AG04449 (cell line): ENCODE results near the gene COL19A1.

Experiments
- CTCF ChIA-PET: fragments of 350-600 bp; formaldehyde crosslinking; extraction: SDS; loops from one replicate; lab custom pipeline; 2021; ENCODE audit warnings: antibody characterized with exemption; lab: Yijun Ruan, JAX
- POLR2A ChIA-PET: fragments of 400-600, 350-600 bp; formaldehyde crosslinking; extraction: SDS; loops from one replicate; lab custom pipeline; 2020; ENCODE audit warnings: antibody characterized with exemption, inconsistent platforms; lab: Yijun Ruan, JAX
- DNase-seq: peaks from one replicate; pipeline ENCODE4 v3.0.0-alpha.2; 2010; ENCODE audit warnings: low read depth, low spot score
- H3K4me3 ChIP-seq: 2 replicates; pipeline ENCODE4 v1.5.1; 2011; ENCODE audit warnings: low read depth, mild to moderate bottlenecking, control low read depth, low read length
- CTCF ChIP-seq: IDR thresholded peaks from one replicate; pipeline ENCODE4 v1.5.1; 2011; ENCODE audit warnings: mild to moderate bottlenecking, moderate library complexity, low read length, control low read depth, inconsistent platforms; ENCODE audit not compliant: insufficient read depth; ENCODE audit errors: missing control alignments

Gene COL19A1

GRCh38 chr6:70113171-70113570 lies 246.8 kb downstream of the COL19A1 start:
- TF ChIP-seq CTCF = no peak
- DNase-seq = no peak
- ChIA-PET CTCF (no interaction called here), POLR2A (no interaction called here)
- H3K4me3 ChIP-seq = no peak overlapping the region

- no peak overlapping the region for H3K4me3 ChIP-seq
- no peak for DNase-seq
- no peak for TF ChIP-seq CTCF
- ChIA-PET CTCF (interaction anchor here (1.2 kb wide), 1 partner anchor 9 kb away, joined by 4 read pairs; no protein-coding TSS in a partner anchor), POLR2A (no interaction called here)
These were observed 252.3 kb downstream of the COL19A1 start for GRCh38 chr6:70118670-70119069.

GRCh38 chr6:70119218-70119835 lies 253.0 kb downstream of the COL19A1 start:
- no peak for TF ChIP-seq CTCF
- ChIA-PET CTCF (no interaction called here), POLR2A (no interaction called here)
- no peak overlapping the region for H3K4me3 ChIP-seq
- DNase-seq = no peak

GRCh38 chr6:70124443-70124842 lies 258.1 kb downstream of the COL19A1 start:
- no peak for TF ChIP-seq CTCF
- ChIA-PET CTCF (interaction anchor here (1.6 kb wide), 1 partner anchor 16 kb away, joined by 5 read pairs; no protein-coding TSS in a partner anchor), POLR2A (no interaction called here)
- no peak overlapping the region for H3K4me3 ChIP-seq
- no peak for DNase-seq

GRCh38 chr6:70124882-70125545 lies 258.7 kb downstream of the COL19A1 start:
- no peak for TF ChIP-seq CTCF
- ChIA-PET CTCF (interaction anchor here (1.6 kb wide), 1 partner anchor 16 kb away, joined by 5 read pairs; no protein-coding TSS in a partner anchor), POLR2A (interaction anchor here (0.6 kb wide), 1 partner anchor 328 kb away, joined by 3 read pairs; the partner anchor contains the start of gene LMBRD1)
- no peak overlapping the region for H3K4me3 ChIP-seq
- DNase-seq = no peak

GRCh38 chr6:70125602-70126001 lies 259.2 kb downstream of the COL19A1 start:
- ChIA-PET CTCF (interaction anchor here (1.6 kb wide), 1 partner anchor 17 kb away, joined by 5 read pairs; no protein-coding TSS in a partner anchor), POLR2A (interaction anchor here (0.6 kb wide), 1 partner anchor 329 kb away, joined by 3 read pairs; the partner anchor contains the start of gene LMBRD1)
- no peak for DNase-seq
- no peak for TF ChIP-seq CTCF
- H3K4me3 ChIP-seq = no peak overlapping the region
